GM12865 (cell line): ENCODE measurements around the gene PROSER2.
A peak's percentile ranks its signal among the peaks of the same experiment; 100 is the strongest.
"Not testable (repeated sequence)": the region's sequence is repeated elsewhere in the genome, so short reads cannot be mapped to it uniquely, and the experiment has no call there.

ENCODE experiments used
- DNase-seq: peaks from one replicate; pipeline ENCODE4 v3.0.0; 2010; ENCODE audit warnings: low read depth
- H3K4me3 ChIP-seq: 2 replicates; pipeline ENCODE4 v1.5.1; 2011; ENCODE audit warnings: mild to moderate bottlenecking, low read depth, low read length, control low read depth
- CTCF ChIP-seq: IDR thresholded peaks from 2 replicates; pipeline ENCODE4 v1.5.1; 2011; ENCODE audit warnings: low read length, control low read depth, low read depth, inconsistent platforms; ENCODE audit not compliant: insufficient read depth; ENCODE audit errors: missing control alignments

Gene PROSER2

GRCh38 chr10:11842411-11842810 lies 19.3 kb downstream of the PROSER2 start:
- no peak for DNase-seq
- H3K4me3 ChIP-seq: no peak overlapping the region
- TF ChIP-seq CTCF: no peak

- H3K4me3 ChIP-seq: no peak overlapping the region
- TF ChIP-seq CTCF: no peak
- DNase-seq: no peak
Measured at GRCh38 chr10:11845113-11845512, 22.0 kb downstream of the PROSER2 start.

- H3K4me3 ChIP-seq: no peak overlapping the region
- DNase-seq: no peak
- TF ChIP-seq CTCF: no peak
Measured at GRCh38 chr10:11846542-11846941, 23.4 kb downstream of the PROSER2 start.

GRCh38 chr10:11849277-11849676 lies 26.1 kb downstream of the PROSER2 start:
- DNase-seq: no peak
- no peak overlapping the region for H3K4me3 ChIP-seq
- TF ChIP-seq CTCF: no peak

GRCh38 chr10:11849911-11850310 lies 26.8 kb downstream of the PROSER2 start:
- H3K4me3 ChIP-seq: no peak overlapping the region
- peak; percentile 13 for DNase-seq
- TF ChIP-seq CTCF: no peak

GRCh38 chr10:11851910-11852309 lies 28.8 kb downstream of the PROSER2 start:
- TF ChIP-seq CTCF: no peak
- no peak overlapping the region for H3K4me3 ChIP-seq
- DNase-seq: no peak

GRCh38 chr10:11852637-11853036 lies 29.5 kb downstream of the PROSER2 start:
- H3K4me3 ChIP-seq, DNase-seq: not testable (repeated sequence)
